Kidney (tissue), 14 donors: ENCODE measurements around the gene FBXL7. TPM values are rescaled to one million over a fixed set of nuclear protein-coding genes. Genes with fewer than 3 reads are reported as not detected.

ENCODE experiments used
- DNase-seq, 5 donors: peaks; one replicate each; pipeline ENCODE4 v3.0.0-alpha.2; 2013 to 2020
- FAIRE-seq: peaks from 2 replicates; lab custom pipeline; 2012; peaks lifted over from hg19 to GRCh38; lab: Jason Lieb, UNC
- H3K27ac ChIP-seq, 2 donors: one replicate each; pipeline ENCODE4 v1.7.0; 2013; ENCODE audit warnings: low read depth in 2 of 2, low read length in 2 of 2, inconsistent platforms in 1 of 2
- H3K27me3 ChIP-seq: one replicate; pipeline ENCODE4 v1.7.1; 2013; ENCODE audit warnings: low read length, inconsistent platforms; ENCODE audit not compliant: control insufficient read depth, insufficient read depth
- H3K36me3 ChIP-seq, 3 donors: one replicate each; pipeline versions ENCODE4 v1.7.0 to v1.7.1; 2013; ENCODE audit warnings: low read length in 3 of 3, control low read depth in 1 of 3, inconsistent platforms in 1 of 3; ENCODE audit not compliant: insufficient read depth in 3 of 3, control insufficient read depth in 2 of 3
- H3K4me1 ChIP-seq, 3 donors: one replicate each; pipeline versions ENCODE4 v1.7.0 to v1.7.1; 2013; ENCODE audit warnings: low read length in 3 of 3, inconsistent platforms in 1 of 3, low read depth in 1 of 3; ENCODE audit not compliant: control insufficient read depth in 2 of 3, insufficient read depth in 2 of 3
- H3K4me3 ChIP-seq, 3 donors: one replicate each; pipeline versions ENCODE4 v1.7.0 to v1.8.1; 2013; ENCODE audit warnings: low read length in 3 of 3, control low read depth in 1 of 3, inconsistent platforms in 1 of 3
- H3K9ac ChIP-seq, 3 donors: one replicate each; pipeline versions ENCODE4 v1.7.0 to v1.7.1; 2013; ENCODE audit warnings: low read length in 3 of 3, control low read depth in 1 of 3, inconsistent platforms in 1 of 3
- H3K9me3 ChIP-seq, 3 donors: one replicate each; pipeline versions ENCODE4 v1.7.0 to v1.7.1; 2013; ENCODE audit warnings: low read length in 3 of 3, control low read depth in 1 of 3, inconsistent platforms in 1 of 3; ENCODE audit not compliant: control insufficient read depth in 2 of 3, insufficient read depth in 1 of 3
- intact Hi-C: fragments of 100-400 bp; cut with DNase I; formaldehyde crosslinking; loops from one replicate; pipeline ENCODE4 v1.11.1; 2022
- polyA plus RNA-seq: library from polyadenylated mRNA; stranded (reverse); fragments of 350-450 nt; fragmentation: Illumina TruSeq; extraction: RNeasy Lipid Tissue Mini Kit (QIAGEN cat#74804); gene quantifications from one replicate; pipeline ENCODE4 v1.2.3, GENCODE V29; 2014; ENCODE audit warnings: low read depth, low replicate concordance; ENCODE audit not compliant: insufficient read depth
- total RNA-seq: library from RNA; stranded (reverse); fragmentation: NEBNext Ultra II Directional; extraction: Animal tissue kit (Norgen Biotek cat#: 25700); gene quantifications from one replicate; pipeline ENCODE4 v1.2.1, GENCODE V29; 2021
- TF ChIP-seq, protein P1 (sequence below): IDR thresholded peaks from 3 replicates; pipeline ENCODE4 v1.5.1; 2012; ENCODE audit warnings: mild to moderate bottlenecking, moderate library complexity, borderline replicate concordance; ENCODE audit not compliant: insufficient read depth; ENCODE audit errors: extremely low read depth
- donor health status: control.
- donor health status: control.
- donor health status: control.
- donor health status: control.
- donor health status: control.
- donor health status: DM: yes; HTN: yes; CAD: no.
- donor health status: Normal renal cell carcinoma (clear cell type).

The FBXL7 gene
- total and polyA plus RNA-seq, 2 donors from 2014 or later = 3.9 to 6.1 TPM

DNA sequence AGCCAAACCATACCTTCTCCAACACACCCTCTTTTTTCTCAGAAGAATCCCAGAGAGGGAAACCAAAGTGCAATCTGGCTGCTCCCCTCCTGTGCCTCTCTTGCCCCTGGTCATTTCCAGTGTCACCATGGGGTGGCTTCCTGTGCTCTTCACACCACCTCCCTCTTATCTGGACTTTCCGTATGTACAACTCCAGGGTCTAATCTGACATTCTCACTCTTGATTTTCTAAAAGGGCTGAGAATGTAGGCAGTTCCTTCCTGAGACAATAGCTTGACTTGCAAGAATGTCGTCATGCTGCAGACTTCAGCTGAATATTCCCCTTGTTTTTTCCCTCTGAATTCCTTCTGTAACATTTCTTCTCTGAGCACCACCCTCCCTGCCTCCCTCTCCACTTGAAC lies 110.2 kb downstream of the FBXL7 start:
- Histone ChIP-seq H3K9me3 (no peaks in the 10 kb centered on the region), H3K4me3 (no peak overlapping the region), H3K36me3 (no peaks in the 10 kb centered on the region), H3K27me3 (no peaks in the 10 kb centered on the region), H3K27ac (no peak overlapping the region), H3K4me1 (no peaks in the 10 kb centered on the region), H3K9ac (no peak overlapping the region)
- intact Hi-C loops = no loop called here
- DNase-seq = no peak
- no peak for FAIRE-seq
- TF ChIP-seq, protein P1, sequence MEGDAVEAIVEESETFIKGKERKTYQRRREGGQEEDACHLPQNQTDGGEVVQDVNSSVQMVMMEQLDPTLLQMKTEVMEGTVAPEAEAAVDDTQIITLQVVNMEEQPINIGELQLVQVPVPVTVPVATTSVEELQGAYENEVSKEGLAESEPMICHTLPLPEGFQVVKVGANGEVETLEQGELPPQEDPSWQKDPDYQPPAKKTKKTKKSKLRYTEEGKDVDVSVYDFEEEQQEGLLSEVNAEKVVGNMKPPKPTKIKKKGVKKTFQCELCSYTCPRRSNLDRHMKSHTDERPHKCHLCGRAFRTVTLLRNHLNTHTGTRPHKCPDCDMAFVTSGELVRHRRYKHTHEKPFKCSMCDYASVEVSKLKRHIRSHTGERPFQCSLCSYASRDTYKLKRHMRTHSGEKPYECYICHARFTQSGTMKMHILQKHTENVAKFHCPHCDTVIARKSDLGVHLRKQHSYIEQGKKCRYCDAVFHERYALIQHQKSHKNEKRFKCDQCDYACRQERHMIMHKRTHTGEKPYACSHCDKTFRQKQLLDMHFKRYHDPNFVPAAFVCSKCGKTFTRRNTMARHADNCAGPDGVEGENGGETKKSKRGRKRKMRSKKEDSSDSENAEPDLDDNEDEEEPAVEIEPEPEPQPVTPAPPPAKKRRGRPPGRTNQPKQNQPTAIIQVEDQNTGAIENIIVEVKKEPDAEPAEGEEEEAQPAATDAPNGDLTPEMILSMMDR = no peak

DNA sequence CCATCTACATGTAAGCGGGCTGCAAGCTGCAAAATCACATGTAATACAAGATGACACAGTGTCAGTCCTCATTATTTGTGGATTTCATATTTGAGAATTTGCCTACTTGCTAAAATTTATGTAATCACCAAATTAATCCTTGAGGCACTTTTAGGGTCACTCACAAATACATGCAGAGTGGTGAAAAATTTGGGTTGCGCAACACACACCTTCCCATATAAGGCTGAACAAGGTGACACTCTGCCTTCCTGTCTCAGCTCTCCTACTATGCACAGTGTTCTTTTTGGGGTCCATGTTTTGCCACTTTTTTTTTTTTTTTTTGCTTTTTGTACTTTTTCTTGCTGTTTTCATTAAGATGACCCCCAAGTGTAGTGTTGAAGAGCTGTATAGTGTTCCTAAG lies 111.0 kb downstream of the FBXL7 start:
- TF ChIP-seq, protein P1 = no peak
- no peaks in the 10 kb centered on the region for H3K27me3 ChIP-seq
- H3K36me3 ChIP-seq = no peaks in the 10 kb centered on the region
- DNase-seq (no peak), FAIRE-seq (no peak)
- H3K4me3 ChIP-seq = no peak overlapping the region
- H3K27ac ChIP-seq = no peak overlapping the region
- intact Hi-C loops = no loop called here
- H3K9me3 ChIP-seq = no peaks in the 10 kb centered on the region
- no peaks in the 10 kb centered on the region for H3K4me1 ChIP-seq
- no peak overlapping the region for H3K9ac ChIP-seq

DNA sequence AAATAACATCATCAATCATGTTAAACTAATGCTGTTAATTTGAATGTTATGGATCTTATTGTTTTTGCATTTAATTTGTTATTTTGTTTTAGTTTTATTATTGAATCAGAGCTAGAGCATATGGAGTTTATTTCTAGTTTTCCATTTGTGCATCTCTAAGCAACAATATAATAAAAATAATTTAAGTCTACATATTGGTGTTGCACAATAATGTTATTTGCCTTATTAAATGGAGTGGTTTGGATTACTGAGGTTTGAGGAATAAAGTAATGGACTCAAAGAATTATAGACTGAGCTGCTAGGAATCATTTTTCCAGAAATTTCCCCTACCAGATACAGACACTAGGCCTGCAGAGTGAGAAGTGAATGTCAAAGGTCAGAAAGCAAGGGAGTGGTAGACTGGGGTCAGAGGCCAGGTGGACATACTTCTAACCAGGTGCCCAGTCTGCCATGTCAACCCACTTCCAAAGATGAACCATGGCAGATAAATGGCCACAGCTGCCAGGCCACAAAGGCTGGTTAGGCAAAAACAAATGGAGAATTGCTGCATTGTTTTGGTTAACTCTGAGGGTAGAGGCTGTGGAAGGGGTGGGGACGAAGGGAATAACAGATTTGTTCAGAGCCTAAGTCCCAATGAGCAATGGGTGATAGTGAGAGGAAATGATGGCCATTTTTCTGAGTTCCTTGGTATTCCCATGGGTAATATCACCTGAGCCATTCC lies 113.1 kb downstream of the FBXL7 start:
- TF ChIP-seq, protein P1 = no peak

More for the DNA sequence above, 113.1 kb downstream of the FBXL7 start:
- Histone ChIP-seq H3K9ac (no peak overlapping the region), H3K36me3 (no peaks in the 10 kb centered on the region), H3K4me1 (no peaks in the 10 kb centered on the region), H3K9me3 (no peaks in the 10 kb centered on the region), H3K27me3 (no peaks in the 10 kb centered on the region), H3K4me3 (no peak overlapping the region), H3K27ac (no peak overlapping the region)
- DNase-seq = no peak
- no peak for FAIRE-seq
- intact Hi-C loops = no loop called here
